ENCODE results near the gene LEMD3. TPM values are rescaled to one million over a fixed set of nuclear protein-coding genes. Genes with fewer than 3 reads are reported as not detected.

The LEMD3 gene
- total and polyA plus RNA-seq, 2 donors from 2014 or later: 7.5 to 31.8 TPM

- Histone ChIP-seq H3K36me3 (ENCODE audit: control insufficient read depth in 2 of 3, insufficient read depth in 3 of 3, low read length in 3 of 3) (peaks cover 6 to 9% (median 7%) of the 10 kb centered on the region in 3 donors), H3K9ac (ENCODE audit: low read length in 3 of 3) (no peak overlapping the region), H3K27ac (ENCODE audit: low read depth in 2 of 2, low read length in 2 of 2) (no peak overlapping the region), H3K9me3 (ENCODE audit: control insufficient read depth in 2 of 3, insufficient read depth in 1 of 3, low read length in 3 of 3) (peaks cover 0 to 17% (median 3%) of the 10 kb centered on the region in 3 donors), H3K27me3 (ENCODE audit: control insufficient read depth, insufficient read depth, low read length) (no peaks in the 10 kb centered on the region), H3K4me3 (ENCODE audit: low read length in 3 of 3) (no peak overlapping the region), H3K4me1 (ENCODE audit: control insufficient read depth in 2 of 3, insufficient read depth in 2 of 3, low read depth in 1 of 3, low read length in 3 of 3) (no peaks in the 10 kb centered on the region)
- no peak for TF ChIP-seq CTCF (IDR thresholded peaks at IDR 0.05; ENCODE audit: borderline replicate concordance, extremely low read depth, insufficient read depth)
- DNase-seq (no peak), FAIRE-seq (no peak)
- intact Hi-C loops (cut with DNase I): no loop called here
Measured at GRCh38 chr12:65220761-65221160, 51.4 kb downstream of the LEMD3 start.

- DNase-seq (no peak), FAIRE-seq (no peak)
- Histone ChIP-seq H3K27ac (ENCODE audit: low read depth in 2 of 2, low read length in 2 of 2) (no peak overlapping the region), H3K36me3 (ENCODE audit: control insufficient read depth in 2 of 3, insufficient read depth in 3 of 3, low read length in 3 of 3) (peaks cover 2 to 4% (median 3%) of the 10 kb centered on the region in 3 donors), H3K4me1 (ENCODE audit: control insufficient read depth in 2 of 3, insufficient read depth in 2 of 3, low read depth in 1 of 3, low read length in 3 of 3) (no peaks in the 10 kb centered on the region), H3K27me3 (ENCODE audit: control insufficient read depth, insufficient read depth, low read length) (no peaks in the 10 kb centered on the region), H3K9me3 (ENCODE audit: control insufficient read depth in 2 of 3, insufficient read depth in 1 of 3, low read length in 3 of 3) (peaks cover 3 to 14% (median 5%) of the 10 kb centered on the region in 3 donors), H3K4me3 (ENCODE audit: low read length in 3 of 3) (no peak overlapping the region), H3K9ac (ENCODE audit: low read length in 3 of 3) (no peak overlapping the region)
- intact Hi-C loops (cut with DNase I): no loop called here
- no peak for TF ChIP-seq CTCF (IDR thresholded peaks at IDR 0.05; ENCODE audit: borderline replicate concordance, extremely low read depth, insufficient read depth)
Measured at GRCh38 chr12:65229441-65229840, 60.1 kb downstream of the LEMD3 start.

- Histone ChIP-seq H3K9ac (ENCODE audit: low read length in 3 of 3) (no peak overlapping the region), H3K9me3 (ENCODE audit: control insufficient read depth in 2 of 3, insufficient read depth in 1 of 3, low read length in 3 of 3) (peaks cover 3 to 11% (median 5%) of the 10 kb centered on the region in 3 donors), H3K27ac (ENCODE audit: low read depth in 2 of 2, low read length in 2 of 2) (no peak overlapping the region), H3K4me1 (ENCODE audit: control insufficient read depth in 2 of 3, insufficient read depth in 2 of 3, low read depth in 1 of 3, low read length in 3 of 3) (no peaks in the 10 kb centered on the region), H3K4me3 (ENCODE audit: low read length in 3 of 3) (no peak overlapping the region), H3K27me3 (ENCODE audit: control insufficient read depth, insufficient read depth, low read length) (no peaks in the 10 kb centered on the region), H3K36me3 (ENCODE audit: control insufficient read depth in 2 of 3, insufficient read depth in 3 of 3, low read length in 3 of 3) (peaks cover 2 to 4% (median 3%) of the 10 kb centered on the region in 3 donors)
- DNase-seq: peak in 2 of 5 donors; percentile 19 to 29
- FAIRE-seq: peak; percentile 98
- intact Hi-C loops (cut with DNase I): no loop called here
- peak; percentile 10 for TF ChIP-seq CTCF (IDR thresholded peaks at IDR 0.05; ENCODE audit: borderline replicate concordance, extremely low read depth, insufficient read depth)
Measured at GRCh38 chr12:65232476-65233077, 63.2 kb downstream of the LEMD3 start.

All from kidney (tissue), 14 donors.